Measurements from ENCODE around the gene RNF121. TPM values are rescaled to one million over a fixed set of nuclear protein-coding genes. Genes with fewer than 3 reads are reported as not detected.

The RNF121 gene
- total and polyA plus RNA-seq, 4 donors = 10.2 to 31.1 (median 14.2) TPM

DNA sequence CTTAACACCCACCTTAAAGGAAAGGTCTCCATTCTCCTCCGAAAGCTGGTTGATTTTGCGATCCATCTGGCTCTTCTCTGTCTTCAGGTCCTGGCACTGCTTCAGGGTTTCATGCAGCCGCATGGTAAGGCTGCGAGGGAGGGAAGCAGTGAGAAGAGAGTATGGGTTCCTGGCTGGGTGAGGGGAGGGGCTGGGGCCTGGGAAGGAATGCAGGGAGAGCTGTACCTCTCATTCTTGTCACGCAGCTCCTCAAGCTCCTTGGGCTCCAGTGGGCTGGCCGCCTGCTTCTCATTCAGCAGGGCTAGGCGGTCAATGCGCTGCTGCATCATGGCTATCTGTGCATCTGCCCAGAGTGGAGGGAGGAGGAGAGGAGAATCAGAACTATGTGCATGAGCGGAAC, 89.3 kb downstream of the RNF121 start:
- H3K4me1 ChIP-seq (ENCODE audit: control insufficient read depth in 4 of 4, insufficient read depth in 4 of 4, low read length in 3 of 4) = peaks cover 0 to 7% (median 3%) of the 10 kb centered on the region in 4 donors
- H3K9me3 ChIP-seq (ENCODE audit: control insufficient read depth in 4 of 4, low read length in 3 of 4) = no peaks in the 10 kb centered on the region
- H3K27ac ChIP-seq (ENCODE audit: low read depth in 1 of 2, low read length in 2 of 2) = no peak overlapping the region
- no peak for TF ChIP-seq HNF4G (IDR thresholded peaks at IDR 0.05)
- no peak for TF ChIP-seq YY1 (IDR thresholded peaks at IDR 0.05)
- no peaks in the 10 kb centered on the region for H3K27me3 ChIP-seq (ENCODE audit: control insufficient read depth in 4 of 4, insufficient read depth in 4 of 4, low read length in 3 of 4)
- H3K4me3 ChIP-seq (ENCODE audit: low read depth in 1 of 3, low read length in 3 of 3) = no peak overlapping the region
- no peak for DNase-seq (ENCODE audit: low spot score)
- H3K36me3 ChIP-seq (ENCODE audit: control insufficient read depth in 4 of 4, insufficient read depth in 3 of 4, low read depth in 1 of 4, low read length in 3 of 4) = peaks cover 34 to 94% (median 77%) of the 10 kb centered on the region in 4 donors
- H3K9ac ChIP-seq (ENCODE audit: low read depth in 1 of 2, low read length in 2 of 2) = no peak overlapping the region
- 97% methylated on average over 9 of the region's 9 CpGs for WGBS

DNA sequence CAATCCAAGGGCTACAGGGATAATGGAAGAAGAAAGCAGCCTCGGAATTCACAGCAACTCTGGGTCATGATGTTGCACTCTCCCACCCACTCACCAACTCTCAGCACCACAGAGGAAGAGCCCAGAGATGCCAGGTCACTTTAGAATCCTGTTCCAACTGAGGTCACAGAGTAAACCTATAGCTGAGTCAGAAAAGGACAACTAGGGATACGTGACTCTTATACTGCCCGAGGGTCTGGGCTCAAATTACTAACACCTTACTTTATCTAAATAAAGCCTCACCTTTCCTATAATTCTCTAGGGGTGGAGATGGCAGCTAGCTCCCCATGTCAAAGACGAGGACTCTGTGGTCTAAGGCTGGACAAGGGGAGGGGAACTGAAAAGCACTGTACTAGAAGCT, 94.5 kb downstream of the RNF121 start:
- Histone ChIP-seq H3K4me1 (ENCODE audit: control insufficient read depth in 4 of 4, insufficient read depth in 4 of 4, low read length in 3 of 4) (peaks cover 0 to 13% (median 3%) of the 10 kb centered on the region in 4 donors), H3K9ac (ENCODE audit: low read depth in 1 of 2, low read length in 2 of 2) (no peak overlapping the region), H3K27me3 (ENCODE audit: control insufficient read depth in 4 of 4, insufficient read depth in 4 of 4, low read length in 3 of 4) (no peaks in the 10 kb centered on the region), H3K36me3 (ENCODE audit: control insufficient read depth in 4 of 4, insufficient read depth in 3 of 4, low read depth in 1 of 4, low read length in 3 of 4) (peaks cover 21 to 71% (median 69%) of the 10 kb centered on the region in 4 donors), H3K27ac (ENCODE audit: low read depth in 1 of 2, low read length in 2 of 2) (no peak overlapping the region), H3K9me3 (ENCODE audit: control insufficient read depth in 4 of 4, low read length in 3 of 4) (no peaks in the 10 kb centered on the region), H3K4me3 (ENCODE audit: low read depth in 1 of 3, low read length in 3 of 3) (no peak overlapping the region)
- WGBS = 85% methylated on average over 4 of the region's 4 CpGs
- DNase-seq (ENCODE audit: low spot score) = no peak
- no peak for TF ChIP-seq HNF4G (IDR thresholded peaks at IDR 0.05)
- no peak for TF ChIP-seq NR2F2 (IDR thresholded peaks at IDR 0.05)
- TF ChIP-seq HNF4A (conservative IDR thresholded peaks at IDR 0.05) = no peak
- TF ChIP-seq SP1 (IDR thresholded peaks at IDR 0.05) = no peak
- TF ChIP-seq TAF1 (conservative IDR thresholded peaks at IDR 0.05) = no peak
- TF ChIP-seq, protein P1, sequence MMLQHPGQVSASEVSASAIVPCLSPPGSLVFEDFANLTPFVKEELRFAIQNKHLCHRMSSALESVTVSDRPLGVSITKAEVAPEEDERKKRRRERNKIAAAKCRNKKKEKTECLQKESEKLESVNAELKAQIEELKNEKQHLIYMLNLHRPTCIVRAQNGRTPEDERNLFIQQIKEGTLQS (IDR thresholded peaks at IDR 0.05) = no peak
- no peak for TF ChIP-seq EGR1 (IDR thresholded peaks at IDR 0.05; ENCODE audit: low read depth in 2 of 2)
- TF ChIP-seq, protein P2, sequence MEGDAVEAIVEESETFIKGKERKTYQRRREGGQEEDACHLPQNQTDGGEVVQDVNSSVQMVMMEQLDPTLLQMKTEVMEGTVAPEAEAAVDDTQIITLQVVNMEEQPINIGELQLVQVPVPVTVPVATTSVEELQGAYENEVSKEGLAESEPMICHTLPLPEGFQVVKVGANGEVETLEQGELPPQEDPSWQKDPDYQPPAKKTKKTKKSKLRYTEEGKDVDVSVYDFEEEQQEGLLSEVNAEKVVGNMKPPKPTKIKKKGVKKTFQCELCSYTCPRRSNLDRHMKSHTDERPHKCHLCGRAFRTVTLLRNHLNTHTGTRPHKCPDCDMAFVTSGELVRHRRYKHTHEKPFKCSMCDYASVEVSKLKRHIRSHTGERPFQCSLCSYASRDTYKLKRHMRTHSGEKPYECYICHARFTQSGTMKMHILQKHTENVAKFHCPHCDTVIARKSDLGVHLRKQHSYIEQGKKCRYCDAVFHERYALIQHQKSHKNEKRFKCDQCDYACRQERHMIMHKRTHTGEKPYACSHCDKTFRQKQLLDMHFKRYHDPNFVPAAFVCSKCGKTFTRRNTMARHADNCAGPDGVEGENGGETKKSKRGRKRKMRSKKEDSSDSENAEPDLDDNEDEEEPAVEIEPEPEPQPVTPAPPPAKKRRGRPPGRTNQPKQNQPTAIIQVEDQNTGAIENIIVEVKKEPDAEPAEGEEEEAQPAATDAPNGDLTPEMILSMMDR (IDR thresholded peaks at IDR 0.05; ENCODE audit: low read depth, low read length, missing input control) = no peak
- no peak for TF ChIP-seq GABPA (IDR thresholded peaks at IDR 0.05 in 1 of 2, conservative IDR thresholded peaks at IDR 0.05 in 1 of 2)
- TF ChIP-seq RAD21 (IDR thresholded peaks at IDR 0.05) = no peak
- TF ChIP-seq FOXA2 (IDR thresholded peaks at IDR 0.05) = no peak
- TF ChIP-seq, protein P3, sequence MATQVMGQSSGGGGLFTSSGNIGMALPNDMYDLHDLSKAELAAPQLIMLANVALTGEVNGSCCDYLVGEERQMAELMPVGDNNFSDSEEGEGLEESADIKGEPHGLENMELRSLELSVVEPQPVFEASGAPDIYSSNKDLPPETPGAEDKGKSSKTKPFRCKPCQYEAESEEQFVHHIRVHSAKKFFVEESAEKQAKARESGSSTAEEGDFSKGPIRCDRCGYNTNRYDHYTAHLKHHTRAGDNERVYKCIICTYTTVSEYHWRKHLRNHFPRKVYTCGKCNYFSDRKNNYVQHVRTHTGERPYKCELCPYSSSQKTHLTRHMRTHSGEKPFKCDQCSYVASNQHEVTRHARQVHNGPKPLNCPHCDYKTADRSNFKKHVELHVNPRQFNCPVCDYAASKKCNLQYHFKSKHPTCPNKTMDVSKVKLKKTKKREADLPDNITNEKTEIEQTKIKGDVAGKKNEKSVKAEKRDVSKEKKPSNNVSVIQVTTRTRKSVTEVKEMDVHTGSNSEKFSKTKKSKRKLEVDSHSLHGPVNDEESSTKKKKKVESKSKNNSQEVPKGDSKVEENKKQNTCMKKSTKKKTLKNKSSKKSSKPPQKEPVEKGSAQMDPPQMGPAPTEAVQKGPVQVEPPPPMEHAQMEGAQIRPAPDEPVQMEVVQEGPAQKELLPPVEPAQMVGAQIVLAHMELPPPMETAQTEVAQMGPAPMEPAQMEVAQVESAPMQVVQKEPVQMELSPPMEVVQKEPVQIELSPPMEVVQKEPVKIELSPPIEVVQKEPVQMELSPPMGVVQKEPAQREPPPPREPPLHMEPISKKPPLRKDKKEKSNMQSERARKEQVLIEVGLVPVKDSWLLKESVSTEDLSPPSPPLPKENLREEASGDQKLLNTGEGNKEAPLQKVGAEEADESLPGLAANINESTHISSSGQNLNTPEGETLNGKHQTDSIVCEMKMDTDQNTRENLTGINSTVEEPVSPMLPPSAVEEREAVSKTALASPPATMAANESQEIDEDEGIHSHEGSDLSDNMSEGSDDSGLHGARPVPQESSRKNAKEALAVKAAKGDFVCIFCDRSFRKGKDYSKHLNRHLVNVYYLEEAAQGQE (IDR thresholded peaks at IDR 0.05) = no peak
- no peak for TF ChIP-seq RXRA (IDR thresholded peaks at IDR 0.05)
- no peak for TF ChIP-seq MAX (IDR thresholded peaks at IDR 0.05)
- no peak for TF ChIP-seq JUND (IDR thresholded peaks at IDR 0.05)
- no peak for TF ChIP-seq YY1 (IDR thresholded peaks at IDR 0.05)
